ENCODE measurements around the gene PKNOX2.

PKNOX2 gene

GRCh38 chr11:125239585-125240560 lies 75.3 kb downstream of the PKNOX2 start:
- ChIA-PET CTCF (interaction anchor here (1.0 kb wide), 1 partner anchor 106 kb away, joined by 3 read pairs; no protein-coding TSS in a partner anchor), POLR2A (no interaction called here)
- H3K4me3 ChIP-seq (ENCODE audit: low read depth, low read length) = no peak overlapping the region
- no peak for TF ChIP-seq CTCF (IDR thresholded peaks at IDR 0.05; ENCODE audit: insufficient read depth, low read length, missing control alignments)
- no peak for DNase-seq (ENCODE audit: low read depth, low spot score)

DNA sequence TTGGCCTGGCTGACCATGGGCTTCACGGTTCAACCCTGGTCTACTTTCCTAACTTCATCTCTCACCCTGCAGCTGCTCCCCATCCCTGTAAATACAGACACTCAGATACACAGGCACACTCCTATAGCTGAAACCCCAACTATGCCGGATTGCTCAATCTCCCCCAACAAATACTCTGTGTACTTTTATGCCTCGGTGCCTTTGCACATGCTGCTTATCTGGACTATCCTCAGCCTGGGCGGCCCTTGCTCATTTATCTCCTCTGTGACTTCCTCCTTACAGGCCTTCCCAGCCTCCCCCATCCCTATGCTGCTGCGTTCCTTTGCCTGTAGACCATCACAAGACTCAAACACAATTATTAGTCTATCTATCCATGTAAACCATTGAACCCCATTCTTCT lies 76.6 kb downstream of the PKNOX2 start:
- no peak for TF ChIP-seq CTCF (IDR thresholded peaks at IDR 0.05; ENCODE audit: insufficient read depth, low read length, missing control alignments)
- ChIA-PET CTCF (interaction anchor here (1.0 kb wide), 1 partner anchor 105 kb away, joined by 3 read pairs; no protein-coding TSS in a partner anchor), POLR2A (no interaction called here)
- no peak for DNase-seq (ENCODE audit: low read depth, low spot score)
- no peak overlapping the region for H3K4me3 ChIP-seq (ENCODE audit: low read depth, low read length)

GRCh38 chr11:125242141-125242775 lies 77.7 kb downstream of the PKNOX2 start:
- CTCF ChIA-PET = interaction anchor here (0.6 kb wide), 1 partner anchor 138 kb away, joined by 3 read pairs; no protein-coding TSS in a partner anchor
- POLR2A ChIA-PET = no interaction called here
- TF ChIP-seq CTCF (IDR thresholded peaks at IDR 0.05; ENCODE audit: insufficient read depth, low read length, missing control alignments) = no peak
- DNase-seq (ENCODE audit: low read depth, low spot score) = no peak
- no peak overlapping the region for H3K4me3 ChIP-seq (ENCODE audit: low read depth, low read length)

GRCh38 chr11:125244166-125244565 lies 79.6 kb downstream of the PKNOX2 start:
- ChIA-PET CTCF (no interaction called here), POLR2A (no interaction called here)
- DNase-seq (ENCODE audit: low read depth, low spot score) = no peak
- TF ChIP-seq CTCF (IDR thresholded peaks at IDR 0.05; ENCODE audit: insufficient read depth, low read length, missing control alignments) = no peak
- H3K4me3 ChIP-seq (ENCODE audit: low read depth, low read length) = no peak overlapping the region

DNA sequence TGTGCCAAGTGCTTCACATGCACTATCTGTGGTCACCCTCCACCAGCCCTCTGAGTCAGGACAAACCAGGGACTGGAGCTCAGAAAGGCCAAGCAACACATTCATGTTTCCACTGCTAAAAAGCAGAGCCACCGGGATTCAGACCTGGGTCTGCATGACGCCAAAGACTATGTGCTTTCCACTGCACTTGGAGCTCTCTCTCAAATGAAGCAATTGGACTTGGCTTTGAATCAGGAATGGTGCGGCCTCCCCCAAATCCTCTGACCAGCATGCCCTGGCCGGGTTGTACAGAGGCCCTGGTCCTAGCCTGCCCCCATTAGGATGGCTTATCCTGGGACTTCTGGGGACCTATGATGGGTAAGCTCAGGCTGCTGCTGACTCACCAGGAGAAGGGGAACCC lies 80.7 kb downstream of the PKNOX2 start:
- ChIA-PET POLR2A (no interaction called here), CTCF (interaction anchor here (1.3 kb wide), 1 partner anchor 100 kb away, joined by 4 read pairs; no protein-coding TSS in a partner anchor)
- H3K4me3 ChIP-seq (ENCODE audit: low read depth, low read length) = no peak overlapping the region
- no peak for TF ChIP-seq CTCF (IDR thresholded peaks at IDR 0.05; ENCODE audit: insufficient read depth, low read length, missing control alignments)
- no peak for DNase-seq (ENCODE audit: low read depth, low spot score)

GRCh38 chr11:125247431-125247830 lies 82.9 kb downstream of the PKNOX2 start:
- ChIA-PET POLR2A (no interaction called here), CTCF (no interaction called here)
- TF ChIP-seq CTCF (IDR thresholded peaks at IDR 0.05; ENCODE audit: insufficient read depth, low read length, missing control alignments) = no peak
- no peak overlapping the region for H3K4me3 ChIP-seq (ENCODE audit: low read depth, low read length)
- DNase-seq (ENCODE audit: low read depth, low spot score) = no peak
